Right lobe of liver (tissue), 4 donors: ENCODE data around the gene JKAMP.

Experiments
- CTCF ChIP-seq, 4 donors: fragments of 200-600 bp in 3 of 4; fragments of 450-650 bp in 1 of 4; IDR thresholded peaks; one replicate each; pipeline versions ENCODE4 v1.5.1 to v1.8.0; 2016 to 2022; ENCODE audit warnings: antibody characterized with exemption in 4 of 4, mild to moderate bottlenecking in 2 of 4
- POLR2A ChIP-seq: fragments of 450-650 bp; IDR thresholded peaks from one replicate; pipeline ENCODE4 v1.6.1; 2017; ENCODE audit warnings: antibody characterized with exemption, mild to moderate bottlenecking
- donor health status: DM: no; HTN: no; CAD: no.
- donor health status: DM: no; HTN: no; CAD: no.
- donor health status: DM: no; HTN: yes; CAD: no.

- TF ChIP-seq CTCF (IDR thresholded peaks at IDR 0.05) (no peak), POLR2A (no peak)
Measured at GRCh38 chr14:59463787-59464485, 20.4 kb upstream of the JKAMP start.
